OCI-LY7 (cell line): ENCODE measurements around the gene FKBP15. TPM values are rescaled to one million over a fixed set of nuclear protein-coding genes. Genes with fewer than 3 reads are reported as not detected.

ENCODE experiments used
- BruUV-seq: library from RNA; stranded (reverse); fragments of 400-500 nt; replicated peaks from 2 replicates; lab custom pipeline; 2021; lab: Mats Ljungman, UMichigan
- CTCF ChIA-PET: fragments of 300-600 bp; sonication (Branson Sonifier 250); formaldehyde crosslinking; loops from one replicate; lab custom pipeline; 2022; ENCODE audit warnings: antibody characterized with exemption; ENCODE audit not compliant: unreplicated experiment; lab: Charles Lee
- POLR2A ChIA-PET: fragments of 300-600 bp; sonication (Branson Sonifier 250); formaldehyde crosslinking; loops from one replicate; lab custom pipeline; 2022; ENCODE audit warnings: antibody characterized with exemption; lab: Charles Lee
- DNase-seq: peaks from one replicate; pipeline ENCODE4 v3.0.0-alpha.2; 2015; ENCODE audit warnings: low spot score
- H2AFZ ChIP-seq: fragments of 200-600 bp; sonication (generic), shearing (Covaris generic); 2 replicates; pipeline ENCODE4 v1.6.1; 2014; ENCODE audit warnings: mild to moderate bottlenecking, antibody characterized with exemption, low read length, moderate library complexity
- H3K27ac ChIP-seq: fragments of 200-600 bp; sonication (generic); 2 replicates; pipeline ENCODE4 v1.5.1; 2014; ENCODE audit warnings: mixed run types, low read depth, mild to moderate bottlenecking, moderate library complexity, low read length, inconsistent platforms; ENCODE audit not compliant: poor library complexity, severe bottlenecking
- H3K36me3 ChIP-seq: fragments of 200-600 bp; sonication (generic); 2 replicates; pipeline ENCODE4 v1.6.1; 2014; ENCODE audit warnings: mild to moderate bottlenecking, antibody characterized with exemption, low read length, moderate library complexity, mixed read lengths; ENCODE audit not compliant: insufficient read depth
- H3K4me1 ChIP-seq: fragments of 200-600 bp; sonication (generic); 2 replicates; pipeline ENCODE4 v1.5.1; 2014; ENCODE audit warnings: mild to moderate bottlenecking, low read length; ENCODE audit not compliant: insufficient read depth, poor library complexity, severe bottlenecking
- H3K4me2 ChIP-seq: fragments of 200-600 bp; sonication (generic); 2 replicates; pipeline ENCODE4 v1.6.1; 2014; ENCODE audit warnings: mild to moderate bottlenecking, low read length
- H3K4me3 ChIP-seq: fragments of 200-600 bp; sonication (generic); 2 replicates; pipeline ENCODE4 v1.5.1; 2014; ENCODE audit warnings: mild to moderate bottlenecking, low read depth, low read length; ENCODE audit not compliant: poor library complexity, severe bottlenecking
- H3K79me2 ChIP-seq: fragments of 200-600 bp; sonication (generic); 2 replicates; pipeline ENCODE4 v1.6.1; 2016; ENCODE audit warnings: low read depth, mild to moderate bottlenecking, low read length, moderate library complexity, mixed read lengths; ENCODE audit not compliant: insufficient read depth
- H3K9me2 ChIP-seq: fragments of 200-600 bp; sonication (generic); 2 replicates; pipeline ENCODE4 v1.6.1; 2016; ENCODE audit warnings: mild to moderate bottlenecking, low read length, mixed read lengths; ENCODE audit not compliant: insufficient read depth
- H3K9me3 ChIP-seq: fragments of 200-600 bp; sonication (generic); 2 replicates; pipeline ENCODE4 v1.6.1; 2014; ENCODE audit warnings: mild to moderate bottlenecking, mixed run types, low read length, mixed read lengths
- H4K20me1 ChIP-seq: fragments of 200-600 bp; sonication (generic); 2 replicates; pipeline ENCODE4 v1.6.1; 2014; ENCODE audit warnings: mild to moderate bottlenecking, antibody characterized with exemption, low read length, moderate library complexity, mixed read lengths; ENCODE audit not compliant: insufficient read depth
- CTCF ChIP-seq: fragments of 200-600 bp; sonication (generic); conservative IDR thresholded peaks from 2 replicates; pipeline ENCODE4 v1.5.1; 2014; ENCODE audit warnings: mild to moderate bottlenecking, antibody characterized with exemption, low read length, moderate library complexity, mixed read lengths
- EZH2phosphoT487 ChIP-seq: fragments of 200-600 bp; sonication (generic); IDR thresholded peaks from 2 replicates; pipeline ENCODE4 v1.6.1; 2018; ENCODE audit warnings: low read depth, borderline replicate concordance, mild to moderate bottlenecking, mixed run types, antibody characterized with exemption, low read length, moderate library complexity, mixed read lengths
- intact Hi-C: fragments of 100-400 bp; cut with micrococcal nuclease; formaldehyde crosslinking; loops from one replicate; pipeline ENCODE4 v1.10.0; 2022; ENCODE audit not compliant: unreplicated experiment
- total RNA-seq, 2 experiments: library from RNA; depleted of rRNA in 1 of 2; stranded (reverse); fragments of >200 nt in 1 of 2; shearing (Covaris generic) in 1 of 2; gene quantifications; 2 replicates each; pipeline ENCODE4 v1.2.3, GENCODE V29; 2014 to 2022

The FKBP15 gene
- total RNA-seq, 2 experiments from 2014 or later = 39.9 to 58.0 TPM

GRCh38 chr9:113139953-113140352 is 81.1 kb downstream of the FKBP15 start:
- Histone ChIP-seq H3K4me2 (no peak overlapping the region), H3K9me2 (no peaks in the 10 kb centered on the region), H4K20me1 (no peaks in the 10 kb centered on the region), H3K4me3 (no peak overlapping the region), H3K9me3 (no peaks in the 10 kb centered on the region), H3K79me2 (no peaks in the 10 kb centered on the region), H3K27ac (no peak overlapping the region), H2AFZ (no peak overlapping the region), H3K36me3 (no peaks in the 10 kb centered on the region), H3K4me1 (no peaks in the 10 kb centered on the region)
- POLR2A ChIA-PET = no interaction called here
- BruUV-seq = no TSS peak
- intact Hi-C loops = no loop called here
- CTCF ChIA-PET = no interaction called here
- DNase-seq = no peak
- no peak for TF ChIP-seq CTCF
- TF ChIP-seq EZH2phosphoT487 = no peak

- no TSS peak for BruUV-seq
- H3K9me2 ChIP-seq = no peaks in the 10 kb centered on the region
- H3K79me2 ChIP-seq = no peaks in the 10 kb centered on the region
- no peak overlapping the region for H3K4me3 ChIP-seq
- H3K4me2 ChIP-seq = no peak overlapping the region
- ChIA-PET POLR2A (no interaction called here), CTCF (no interaction called here)
- no peaks in the 10 kb centered on the region for H3K36me3 ChIP-seq
- no peak for DNase-seq
- no peak for TF ChIP-seq CTCF
- no peak for TF ChIP-seq EZH2phosphoT487
- no peaks in the 10 kb centered on the region for H4K20me1 ChIP-seq
- no peak overlapping the region for H2AFZ ChIP-seq
- H3K4me1 ChIP-seq = no peaks in the 10 kb centered on the region
- H3K27ac ChIP-seq = no peak overlapping the region
- no peaks in the 10 kb centered on the region for H3K9me3 ChIP-seq
- intact Hi-C loops = no loop called here
These were observed 81.8 kb downstream of the FKBP15 start for GRCh38 chr9:113139225-113139829.

GRCh38 chr9:113138760-113139159 is 82.3 kb downstream of the FKBP15 start:
- POLR2A ChIA-PET = no interaction called here

More at GRCh38 chr9:113138760-113139159, 82.3 kb downstream of the FKBP15 start:
- no peaks in the 10 kb centered on the region for H3K9me3 ChIP-seq
- TF ChIP-seq CTCF (no peak), EZH2phosphoT487 (no peak)
- H3K4me1 ChIP-seq = no peaks in the 10 kb centered on the region
- no peaks in the 10 kb centered on the region for H3K79me2 ChIP-seq
- no peak overlapping the region for H3K4me2 ChIP-seq
- H3K9me2 ChIP-seq = no peaks in the 10 kb centered on the region
- CTCF ChIA-PET = no interaction called here
- no TSS peak for BruUV-seq
- H3K27ac ChIP-seq = no peak overlapping the region
- intact Hi-C loops = no loop called here
- no peaks in the 10 kb centered on the region for H3K36me3 ChIP-seq
- no peak for DNase-seq
- no peak overlapping the region for H2AFZ ChIP-seq
- no peaks in the 10 kb centered on the region for H4K20me1 ChIP-seq
- no peak overlapping the region for H3K4me3 ChIP-seq
